WTC11 (cell line): ENCODE results near the gene CT47A1. TPM values are rescaled to one million over a fixed set of nuclear protein-coding genes. Genes with fewer than 3 reads are reported as not detected.

ENCODE experiments used
- total RNA-seq: library from RNA; stranded (reverse); gene quantifications from 3 replicates; pipeline ENCODE4 v1.2.3, GENCODE V29; 2021

Gene CT47A1
- total RNA-seq, 1 experiment from 2014 or later: not detected

Other genes with a start within 250 kb of the CT47A1 start
- gene CT47B1, start 109.9 kb downstream of the CT47A1 start, total RNA-seq: not detected in 3 replicates
- gene CT47A11, start 48.6 kb downstream of the CT47A1 start, total RNA-seq: not detected in 3 replicates
- not detected in 3 replicates for gene CT47A10, start 43.7 kb downstream of the CT47A1 start, total RNA-seq
- not detected in 3 replicates for gene CT47A9, start 38.9 kb downstream of the CT47A1 start, total RNA-seq
- gene CT47A8, start 34.0 kb downstream of the CT47A1 start, total RNA-seq: not detected in 3 replicates
- not detected in 3 replicates for gene CT47A7, start 29.2 kb downstream of the CT47A1 start, total RNA-seq
- not detected in 3 replicates for gene CT47A6, start 24.3 kb downstream of the CT47A1 start, total RNA-seq
- gene CT47A5, start 19.4 kb downstream of the CT47A1 start, total RNA-seq: not detected in 3 replicates
- gene CT47A4, start 14.6 kb downstream of the CT47A1 start, total RNA-seq: not detected in 3 replicates
- not detected in 3 replicates for gene CT47A3, start 9.7 kb downstream of the CT47A1 start, total RNA-seq
- gene CT47A2, start 4.8 kb downstream of the CT47A1 start, total RNA-seq: not detected in 3 replicates
- 0.57 to 1.4 TPM (median 1.2 TPM) in 3 replicates for gene GLUD2, start 61.9 kb upstream of the CT47A1 start, total RNA-seq